Kidney capillary endothelial cell (primary cell): Measurements from ENCODE around the gene NUCB1.

ENCODE experiments used
- DNase-seq: peaks from one replicate; pipeline ENCODE4 v3.0.0-alpha.2; 2018; ENCODE audit warnings: low spot score

NUCB1 gene

GRCh38 chr19:48962849-48963165, 62.7 kb downstream of the NUCB1 start:
- no peak for DNase-seq

DNA sequence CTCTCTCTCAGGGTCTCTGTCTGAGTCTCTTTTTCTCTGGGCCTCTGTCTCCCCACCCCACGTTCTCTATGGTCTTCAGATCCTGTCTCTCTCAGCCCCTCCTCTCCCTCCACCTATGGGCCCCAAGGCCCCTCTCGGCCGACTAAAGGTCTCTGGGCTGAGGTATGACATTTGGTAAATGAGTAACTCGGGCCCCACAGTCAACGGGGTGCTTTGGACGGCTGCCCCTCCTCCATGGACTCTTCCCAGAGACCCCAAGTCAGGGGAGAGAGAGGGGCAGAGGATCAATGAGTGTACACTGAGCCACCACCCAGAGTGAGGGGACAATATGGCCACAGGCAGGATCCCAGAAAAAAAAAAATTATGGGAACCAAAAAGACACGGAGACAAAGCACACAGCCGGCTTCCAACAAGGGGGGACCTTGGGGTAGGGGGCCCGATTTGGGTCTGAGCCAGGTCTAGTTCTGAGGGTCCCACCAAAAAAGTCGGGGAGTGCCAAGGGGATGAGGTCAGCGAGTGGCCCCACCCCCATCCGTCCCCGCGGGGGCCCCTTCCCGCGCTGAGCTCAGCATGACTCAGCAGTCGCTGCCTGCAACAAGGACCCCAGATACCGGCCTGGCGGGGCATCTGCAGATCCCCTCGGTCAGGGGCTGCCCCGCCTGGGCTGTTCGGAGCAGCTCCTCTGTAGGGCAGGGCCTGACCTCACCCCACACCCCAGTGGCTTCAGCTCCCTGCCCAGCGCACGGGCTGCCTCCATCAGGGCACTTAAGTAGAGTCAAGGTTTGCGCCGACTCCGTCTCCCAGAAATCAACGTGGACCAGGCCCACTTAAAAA, 63.5 kb downstream of the NUCB1 start:
- peak; percentile 66 for DNase-seq

GRCh38 chr19:48964205-48965039, 64.3 kb downstream of the NUCB1 start:
- no peak for DNase-seq

- peak; percentile 84 for DNase-seq
Observed at GRCh38 chr19:48965040-48965805, 65.1 kb downstream of the NUCB1 start, which contains the start of gene FTL. Gene FTL (plus strand): TSS chr19:48965309. CDS start chr19:48965508, 199 bp downstream.

DNA sequence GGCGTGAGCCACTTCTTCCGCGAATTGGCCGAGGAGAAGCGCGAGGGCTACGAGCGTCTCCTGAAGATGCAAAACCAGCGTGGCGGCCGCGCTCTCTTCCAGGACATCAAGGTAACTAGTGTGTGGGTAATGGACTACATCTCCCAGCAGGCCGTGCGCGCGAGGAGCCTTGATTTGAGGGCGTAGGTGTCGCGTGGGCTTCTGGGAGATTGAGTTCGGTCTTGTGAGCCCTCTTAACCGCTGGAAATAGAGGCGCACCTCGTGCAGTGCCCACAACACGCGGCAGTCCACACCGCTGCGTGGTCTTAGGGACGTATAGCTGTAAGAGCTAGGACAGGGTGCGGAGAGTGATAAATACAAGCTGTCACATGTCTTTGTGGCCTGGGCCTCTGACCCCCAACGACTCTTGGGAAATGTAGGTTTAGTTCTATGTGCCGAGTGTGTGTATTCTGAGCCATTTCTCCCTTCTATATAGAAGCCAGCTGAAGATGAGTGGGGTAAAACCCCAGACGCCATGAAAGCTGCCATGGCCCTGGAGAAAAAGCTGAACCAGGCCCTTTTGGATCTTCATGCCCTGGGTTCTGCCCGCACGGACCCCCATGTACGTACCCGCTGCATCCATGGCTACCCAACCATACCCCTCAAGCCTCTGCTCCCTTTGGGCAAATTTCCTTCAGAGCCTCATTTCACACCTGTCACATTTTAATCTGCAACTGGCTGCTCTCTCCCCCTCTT, 65.9 kb downstream of the NUCB1 start:
- peak; percentile 69 for DNase-seq

DNA sequence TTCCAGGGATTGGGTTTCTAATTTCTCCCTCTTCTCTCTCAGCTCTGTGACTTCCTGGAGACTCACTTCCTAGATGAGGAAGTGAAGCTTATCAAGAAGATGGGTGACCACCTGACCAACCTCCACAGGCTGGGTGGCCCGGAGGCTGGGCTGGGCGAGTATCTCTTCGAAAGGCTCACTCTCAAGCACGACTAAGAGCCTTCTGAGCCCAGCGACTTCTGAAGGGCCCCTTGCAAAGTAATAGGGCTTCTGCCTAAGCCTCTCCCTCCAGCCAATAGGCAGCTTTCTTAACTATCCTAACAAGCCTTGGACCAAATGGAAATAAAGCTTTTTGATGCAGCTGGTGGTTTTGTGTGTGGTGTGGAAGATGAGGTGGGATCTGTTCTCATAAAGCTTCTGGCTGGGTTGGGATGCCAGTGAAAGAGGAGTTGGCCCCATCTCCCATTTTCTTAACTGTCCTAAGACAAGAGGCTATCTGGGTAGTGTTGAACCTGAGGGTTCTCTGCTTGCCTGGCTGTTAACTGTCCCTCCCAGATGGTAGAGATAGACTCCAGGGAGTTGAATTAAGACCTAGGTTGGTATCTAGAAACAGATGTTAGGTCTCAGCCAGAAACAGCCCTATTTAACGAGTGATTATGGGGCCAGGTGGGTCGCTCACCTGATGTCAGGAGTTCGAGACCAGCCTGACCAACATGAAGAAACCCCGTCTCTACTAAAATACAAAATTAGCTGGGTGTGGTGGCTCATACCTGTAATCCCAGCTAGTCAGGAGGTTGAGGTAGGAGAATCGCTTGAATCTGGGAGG, 66.6 kb downstream of the NUCB1 start:
- no peak for DNase-seq

- no peak for DNase-seq
Observed at GRCh38 chr19:48967346-48968178, 67.5 kb downstream of the NUCB1 start.

- DNase-seq = no peak
Observed at GRCh38 chr19:48968179-48968661, 68.1 kb downstream of the NUCB1 start.

DNA sequence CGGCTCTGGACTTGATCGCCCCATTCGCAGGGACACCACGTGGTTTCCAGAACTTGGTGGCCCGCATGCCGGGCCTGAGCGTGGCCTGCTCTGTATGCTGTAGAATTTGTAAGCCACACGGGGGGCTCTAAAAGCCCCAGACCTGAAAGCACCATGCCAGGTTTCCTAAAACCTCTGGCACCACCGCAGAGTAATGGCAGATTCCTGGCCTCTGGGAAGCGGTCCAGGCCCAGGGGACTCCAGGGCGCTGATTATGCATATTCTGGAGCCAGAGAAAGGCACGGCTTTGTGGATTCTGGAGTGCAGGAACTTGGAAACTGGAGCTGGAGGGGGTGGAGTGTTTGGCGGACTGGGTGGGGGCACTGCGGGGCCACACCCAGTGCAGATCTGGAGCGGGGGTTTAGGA, 68.7 kb downstream of the NUCB1 start:
- DNase-seq = no peak

- DNase-seq = no peak
Observed at GRCh38 chr19:48969276-48970138, 69.4 kb downstream of the NUCB1 start.

GRCh38 chr19:48970139-48970766, 70.1 kb downstream of the NUCB1 start:
- no peak for DNase-seq

DNA sequence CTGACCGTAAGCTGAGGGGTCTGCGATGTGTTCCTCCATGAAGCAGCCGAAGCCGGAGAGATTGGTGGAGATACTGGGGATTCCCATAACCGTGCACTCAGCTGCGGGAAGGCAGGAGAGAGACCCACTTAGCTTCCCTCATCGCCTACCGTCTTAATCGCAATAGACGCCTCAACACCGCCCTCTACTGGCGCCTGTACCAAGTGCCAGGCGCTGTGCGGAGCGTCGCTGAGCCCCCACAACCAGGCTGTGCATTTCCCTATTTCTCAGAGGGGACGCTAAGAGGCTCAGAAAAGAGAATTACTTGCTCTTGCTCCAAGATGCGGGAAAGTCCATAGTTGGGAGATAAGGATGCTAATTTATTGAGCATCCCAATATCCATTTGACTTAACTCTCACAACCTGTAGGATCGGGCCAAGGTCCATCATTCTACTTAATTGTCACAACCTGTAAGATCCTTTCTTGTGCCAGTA, 70.8 kb downstream of the NUCB1 start:
- peak; percentile 81 for DNase-seq
